HG03457 (cell line): ENCODE data around the gene UBTD2.
"Not testable (repeated sequence)": the region's sequence is repeated elsewhere in the genome, so short reads cannot be mapped to it uniquely, and the experiment has no call there.

Source experiments
- ATAC-seq: cut with Tn5 transposase; IDR thresholded peaks from one replicate; pipeline ENCODE4 v1.9.1; 2021; ENCODE audit warnings: moderate number of reproducible peaks; ENCODE audit not compliant: unreplicated experiment

The UBTD2 gene

GRCh38 chr5:172199446-172199845 is 84.1 kb downstream of the UBTD2 start:
- ATAC-seq, result no peak

- ATAC-seq, result not testable (repeated sequence)
These were observed 85.8 kb downstream of the UBTD2 start for GRCh38 chr5:172197775-172198174.

GRCh38 chr5:172194985-172195774 is 88.4 kb downstream of the UBTD2 start:
- ATAC-seq, result no peak

GRCh38 chr5:172193872-172194271 is 89.7 kb downstream of the UBTD2 start, which contains the start of gene EFCAB9:
TSS of gene EFCAB9 (plus strand) at chr5:172194172. CDS start at chr5:172194173, 1 bp downstream.
- no peak for ATAC-seq

GRCh38 chr5:172189693-172190296 is 93.8 kb downstream of the UBTD2 start:
- ATAC-seq, result no peak

- ATAC-seq, result no peak
These were observed 94.5 kb downstream of the UBTD2 start for GRCh38 chr5:172188893-172189692.

- ATAC-seq, result peak; percentile 62
These were observed 95.3 kb downstream of the UBTD2 start, which contains the start of gene STK10 for GRCh38 chr5:172188033-172188892. TSS of gene STK10 (minus strand) at chr5:172188224. CDS start at chr5:172188042, 182 bp downstream.

GRCh38 chr5:172187118-172188032 is 96.2 kb downstream of the UBTD2 start:
- peak; percentile 6 for ATAC-seq

- ATAC-seq, result no peak
These were observed 97.4 kb downstream of the UBTD2 start for GRCh38 chr5:172186114-172186695.

- no peak for ATAC-seq
These were observed 98.5 kb downstream of the UBTD2 start for GRCh38 chr5:172185096-172185461.

- no peak for ATAC-seq
These were observed 99.7 kb downstream of the UBTD2 start for GRCh38 chr5:172183881-172184280.

- ATAC-seq, result no peak
These were observed 101.3 kb downstream of the UBTD2 start for GRCh38 chr5:172182291-172182690.

GRCh38 chr5:172180936-172181335 is 102.6 kb downstream of the UBTD2 start:
- no peak for ATAC-seq

- ATAC-seq, result peak; percentile 27
These were observed 104.3 kb downstream of the UBTD2 start for GRCh38 chr5:172178991-172179989.

- no peak for ATAC-seq
These were observed 105.1 kb downstream of the UBTD2 start for GRCh38 chr5:172178301-172178987.

GRCh38 chr5:172177176-172177575 is 106.4 kb downstream of the UBTD2 start:
- ATAC-seq, result no peak

- peak; percentile 45 for ATAC-seq
These were observed 108.3 kb downstream of the UBTD2 start for GRCh38 chr5:172175263-172175719.
